ENCODE data around the gene IRF9.
A peak's percentile ranks its signal among the peaks of the same experiment; 100 is the strongest.

Gene IRF9

DNA sequence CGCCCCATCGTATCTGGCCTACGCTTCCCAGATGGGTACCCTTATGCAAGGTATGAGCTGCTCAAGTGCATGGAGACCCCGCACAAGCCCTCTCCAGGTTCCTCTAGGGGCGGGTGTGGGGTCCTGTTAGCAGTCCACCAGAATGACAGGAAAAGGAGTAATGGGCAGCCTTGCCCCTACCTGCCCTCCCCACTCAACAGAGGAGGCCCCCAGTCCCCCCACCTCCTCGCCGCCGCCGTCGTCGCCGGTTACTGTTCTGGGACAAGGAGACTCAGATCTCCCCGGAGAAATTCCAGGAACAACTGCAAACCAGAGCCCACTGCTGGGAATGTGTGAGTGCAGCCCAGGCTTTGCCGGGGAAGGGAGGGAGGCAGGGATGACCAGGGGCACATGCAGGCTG is 16.8 kb downstream of the IRF9 start:
- DNase-seq (ENCODE audit: low spot score) = no peak

DNA sequence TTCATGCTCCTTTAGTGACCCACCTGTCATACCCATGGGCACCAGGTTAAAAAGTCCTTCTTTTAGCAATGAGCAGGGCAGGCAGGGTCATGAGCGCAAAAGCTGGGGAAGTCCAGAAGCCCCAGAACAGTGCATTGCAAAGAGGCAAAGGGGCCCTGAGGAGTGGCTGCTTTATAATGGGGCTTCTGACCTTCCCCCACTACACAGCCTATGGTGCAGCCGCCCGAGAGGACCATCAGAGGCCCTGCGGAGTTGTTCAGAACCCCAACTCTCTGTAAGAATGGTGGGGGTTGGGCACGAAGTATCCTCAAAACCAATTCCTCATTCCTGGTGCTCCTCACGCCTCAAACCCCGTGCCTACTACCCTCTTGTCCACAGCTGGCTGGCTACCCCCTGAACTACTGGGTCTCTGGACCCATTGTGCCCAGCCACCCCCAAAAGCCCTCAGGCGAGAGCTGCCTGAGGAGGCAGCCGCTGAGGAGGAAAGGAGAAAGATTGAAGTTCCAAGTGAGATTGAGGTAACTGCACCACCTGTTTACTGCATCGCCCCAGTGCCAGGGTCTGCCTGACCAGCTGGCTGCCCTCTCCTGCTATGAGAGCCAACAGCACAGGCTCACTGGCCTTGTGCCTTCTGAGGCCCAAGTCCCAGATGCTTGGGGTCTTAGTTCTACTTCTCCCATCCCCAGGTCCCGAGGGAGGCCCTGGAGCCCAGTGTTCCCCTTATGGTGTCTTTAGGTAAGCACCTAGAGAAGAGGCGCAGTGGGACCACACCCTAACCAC is 17.5 kb downstream of the IRF9 start:
- DNase-seq (ENCODE audit: low spot score) = no peak

DNA sequence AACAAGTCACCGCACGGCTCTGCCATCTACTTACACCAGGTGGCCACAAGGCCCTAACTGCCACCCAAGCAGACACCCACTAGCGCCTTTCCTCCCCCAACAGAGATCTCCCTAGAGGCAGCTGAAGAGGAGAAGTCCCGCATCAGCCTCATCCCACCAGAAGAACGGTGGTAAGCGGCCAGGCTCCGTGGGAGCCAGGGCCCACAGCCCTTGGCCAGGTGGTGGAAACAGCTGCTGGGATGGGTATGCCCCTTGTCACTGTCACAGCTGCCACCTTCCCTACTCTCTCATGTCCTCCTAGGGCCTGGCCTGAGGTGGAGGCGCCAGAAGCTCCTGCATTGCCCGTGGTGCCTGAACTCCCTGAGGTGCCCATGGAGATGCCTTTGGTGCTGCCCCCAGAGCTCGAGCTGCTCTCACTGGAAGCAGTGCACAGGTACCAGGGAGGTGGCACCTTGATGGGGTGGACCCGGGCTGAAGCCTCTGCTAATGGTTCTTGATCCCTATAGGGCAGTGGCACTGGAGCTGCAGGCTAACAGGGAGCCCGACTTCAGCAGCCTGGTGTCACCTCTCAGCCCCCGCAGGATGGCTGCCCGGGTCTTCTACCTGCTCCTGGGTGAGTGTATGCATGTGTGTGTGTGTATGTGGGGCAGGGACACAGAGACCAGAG is 18.4 kb downstream of the IRF9 start:
- DNase-seq (ENCODE audit: low spot score) = no peak

DNA sequence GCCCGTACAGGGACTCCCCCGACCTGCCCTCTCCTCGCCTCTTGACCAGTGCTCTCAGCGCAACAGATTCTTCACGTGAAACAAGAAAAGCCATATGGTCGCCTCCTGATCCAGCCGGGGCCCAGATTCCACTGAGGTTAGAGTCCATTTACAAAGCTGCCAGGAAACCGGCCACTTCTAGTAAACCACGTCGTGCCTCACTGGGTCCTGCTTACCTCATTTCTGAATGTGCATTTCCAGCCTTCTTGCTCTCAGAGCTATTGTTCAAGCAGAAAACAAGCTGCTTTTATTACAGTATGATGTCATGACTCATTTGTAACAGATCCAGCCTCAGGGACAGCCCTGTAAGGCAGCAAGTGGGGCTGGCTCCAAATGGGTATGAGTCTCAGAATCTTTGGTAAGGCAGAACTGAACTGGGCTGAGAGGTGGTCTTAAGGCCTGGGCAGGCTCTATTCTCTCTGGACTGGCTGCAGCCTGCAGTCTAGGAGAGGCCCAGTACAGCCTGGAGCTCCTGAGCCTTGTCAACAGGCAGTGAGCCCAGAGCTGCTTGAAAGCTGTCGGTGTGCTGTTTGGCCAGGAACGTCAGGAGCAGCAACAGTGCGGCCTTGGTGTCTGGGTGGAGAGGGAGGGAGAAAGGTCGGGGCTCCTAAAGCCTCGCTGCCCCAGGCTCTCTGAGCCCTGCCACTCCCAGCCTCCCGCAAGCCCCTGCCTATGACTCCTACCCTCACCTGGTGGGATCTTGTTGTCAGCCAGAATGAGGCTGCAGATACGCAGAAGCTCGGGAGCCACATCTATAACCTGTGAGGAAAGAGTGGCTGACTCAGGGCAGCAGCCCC is 19.1 kb downstream of the IRF9 start:
- DNase-seq (ENCODE audit: low spot score) = no peak

DNA sequence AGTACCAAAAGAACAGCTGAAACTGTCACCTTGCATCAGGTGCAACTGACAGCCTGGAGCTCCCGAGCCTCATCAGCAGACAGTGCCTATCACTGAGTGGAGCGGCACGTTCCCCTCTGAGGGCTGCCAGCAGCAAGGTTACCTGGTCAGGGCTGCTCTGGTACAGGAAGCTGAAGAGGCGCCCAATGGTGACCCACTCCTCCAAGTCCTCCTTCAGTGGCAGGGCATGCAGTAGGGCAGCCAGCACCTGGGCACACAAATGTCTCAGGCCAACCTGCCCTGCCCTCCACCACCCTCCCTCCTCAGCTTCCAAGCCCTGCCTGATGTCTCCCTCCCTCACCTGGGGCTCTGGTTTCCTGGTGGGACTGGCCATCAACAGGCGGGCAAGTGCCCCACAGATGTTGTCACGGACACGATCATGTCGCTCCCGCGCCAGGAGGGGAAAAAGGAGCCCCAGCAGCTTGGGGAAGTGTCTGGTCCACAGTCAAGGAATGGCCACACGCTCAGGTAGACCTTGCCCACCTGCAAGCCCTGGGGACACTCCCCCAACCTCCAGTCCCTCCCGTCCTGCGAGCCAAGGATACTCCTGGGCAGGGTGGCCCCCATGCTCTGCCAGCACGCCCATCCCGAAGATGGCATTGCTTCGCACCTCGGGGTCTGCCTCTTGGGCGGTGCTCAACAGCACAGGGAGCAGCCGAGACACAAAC is 20.5 kb downstream of the IRF9 start:
- DNase-seq (ENCODE audit: low spot score) = no peak

DNA sequence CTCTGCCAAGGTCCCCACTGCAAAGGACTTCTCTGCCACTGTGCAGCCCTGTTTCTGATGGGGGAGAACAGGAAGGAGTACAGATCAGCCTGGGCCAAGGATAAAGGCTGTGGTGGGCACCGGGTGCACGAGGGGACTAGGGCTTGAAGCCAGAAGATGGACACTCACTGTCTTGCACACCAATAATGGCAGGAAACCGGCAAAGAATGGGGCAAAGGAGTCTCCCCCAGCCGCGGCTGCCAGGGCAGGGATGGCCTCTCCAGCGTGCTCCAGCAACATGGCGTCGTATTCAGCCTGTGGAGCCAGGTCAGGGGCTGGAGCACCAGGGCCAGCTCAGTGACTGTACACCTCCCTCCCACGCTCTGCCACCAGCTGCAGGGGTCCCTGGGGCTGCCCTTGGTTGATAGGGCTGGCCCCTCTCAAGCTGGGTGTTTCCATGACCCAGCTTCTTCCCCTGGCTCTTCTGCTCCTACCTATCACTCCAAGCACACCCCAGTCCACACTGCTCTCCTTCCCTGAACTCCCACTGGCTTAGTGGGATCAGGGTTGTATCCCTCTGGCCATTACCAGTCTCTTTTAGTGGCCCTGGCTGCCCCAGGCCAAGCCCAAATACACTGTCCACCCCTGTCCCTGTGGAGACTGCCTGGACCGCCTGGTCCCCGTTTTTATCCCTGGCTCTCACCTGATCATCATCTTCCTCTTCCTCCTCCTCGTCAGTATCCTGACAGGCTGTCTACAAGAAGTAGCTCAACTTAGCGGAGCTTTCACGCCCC is 21.2 kb downstream of the IRF9 start:
- no peak for DNase-seq (ENCODE audit: low spot score)

DNA sequence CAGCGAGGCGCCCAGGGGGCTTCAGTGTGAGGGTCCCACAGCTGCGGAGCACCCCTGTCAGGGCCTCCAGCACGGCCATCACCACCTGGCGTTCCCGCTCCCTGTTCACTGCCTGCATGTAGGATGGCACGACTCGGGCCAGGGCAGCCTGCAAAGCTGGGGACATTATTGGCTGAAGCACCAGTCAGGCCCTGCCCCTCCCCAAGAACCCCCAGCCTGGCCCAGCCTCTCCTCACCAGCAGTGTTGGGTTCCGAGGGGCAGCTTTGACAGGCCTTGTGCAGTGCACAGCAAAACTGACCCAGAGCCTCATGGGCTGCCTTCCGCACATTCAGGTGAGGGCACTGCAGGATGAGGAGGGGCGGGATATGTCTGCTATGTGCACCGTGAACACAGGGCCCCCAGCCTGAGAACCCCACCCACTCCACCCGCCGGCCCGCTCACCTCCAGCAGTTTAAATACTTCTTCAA is 22.0 kb downstream of the IRF9 start:
- DNase-seq (ENCODE audit: low spot score) = no peak

DNA sequence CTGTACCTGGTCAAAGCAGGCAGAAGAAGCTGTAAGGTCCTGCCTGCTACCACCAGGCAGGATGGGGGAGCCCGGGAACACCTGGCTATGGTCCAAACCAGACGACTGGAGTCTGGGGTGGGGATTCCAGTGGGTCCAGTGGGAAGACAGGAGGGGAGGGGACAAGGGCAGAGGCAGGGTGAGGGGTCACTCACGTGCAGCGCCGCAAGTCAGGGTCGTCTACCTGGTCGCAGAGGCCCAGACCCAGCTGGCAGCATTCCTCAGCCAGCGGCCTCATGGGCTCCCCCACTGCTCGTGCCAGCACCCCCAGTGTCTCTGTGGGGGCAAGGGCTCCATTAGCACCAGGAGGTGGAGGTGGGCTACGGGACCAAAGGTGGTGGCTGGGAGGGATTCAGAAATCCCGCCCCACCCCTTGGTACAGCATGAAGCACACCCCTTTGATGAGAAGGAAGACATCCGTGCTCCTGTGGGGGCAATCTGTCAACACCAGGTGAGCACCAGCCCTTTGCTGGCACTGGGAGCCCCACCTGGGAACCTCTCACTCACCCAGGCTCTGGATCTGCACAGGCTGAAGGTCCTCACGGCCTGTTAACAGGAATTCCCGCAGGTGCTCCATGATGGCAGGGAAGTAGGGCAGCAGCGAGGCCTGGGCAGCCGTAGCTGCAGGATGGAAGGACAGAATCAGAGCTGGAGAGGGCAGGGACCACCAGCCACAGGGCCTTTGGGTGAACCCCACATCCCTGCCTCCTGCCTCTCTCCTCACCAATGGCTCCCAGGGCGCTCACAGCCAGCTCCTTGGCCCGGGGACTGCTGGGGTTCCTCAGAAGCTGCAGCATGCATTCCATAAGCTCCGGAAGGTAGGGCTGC is 23.3 kb downstream of the IRF9 start:
- no peak for DNase-seq (ENCODE audit: low spot score)

DNA sequence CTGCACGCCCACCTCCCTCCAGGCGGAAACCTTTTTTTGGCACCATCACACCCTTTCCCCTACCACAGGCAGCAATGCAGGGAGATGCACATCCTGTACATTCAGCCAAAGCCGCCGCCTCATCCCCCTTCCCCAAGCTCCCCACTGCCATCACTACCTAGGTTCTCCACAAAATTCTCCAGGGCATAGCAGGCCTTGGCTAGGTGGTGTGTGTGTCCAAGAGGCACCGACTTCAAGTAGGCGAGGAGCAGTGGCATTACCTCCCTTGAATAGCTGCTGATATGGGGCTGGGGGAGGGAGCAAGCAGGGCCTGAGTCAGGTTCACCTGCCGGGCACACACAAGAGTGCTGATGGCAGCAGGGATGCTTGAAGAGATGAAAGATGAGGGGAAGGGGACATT is 24.0 kb downstream of the IRF9 start:
- no peak for DNase-seq (ENCODE audit: low spot score)

DNA sequence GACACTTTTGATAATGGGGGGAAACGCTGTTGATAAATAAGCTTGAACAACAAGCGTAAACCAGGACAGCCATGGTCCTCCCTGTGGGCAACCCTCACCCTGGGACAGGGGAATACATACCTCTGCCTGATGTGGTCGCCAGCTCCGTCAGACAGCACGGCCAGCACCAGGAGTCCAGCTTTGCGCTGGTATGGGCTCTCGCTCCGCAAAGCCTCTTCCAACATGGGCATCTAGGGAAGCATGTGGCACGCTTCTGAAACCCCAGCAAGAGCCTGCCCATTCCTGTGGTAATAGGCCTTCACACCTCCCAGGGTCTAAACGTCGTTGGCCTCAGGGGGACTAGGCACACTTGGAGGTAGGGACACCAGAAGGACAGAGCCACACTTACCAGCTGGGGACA is 24.7 kb downstream of the IRF9 start:
- DNase-seq (ENCODE audit: low spot score) = no peak

DNA sequence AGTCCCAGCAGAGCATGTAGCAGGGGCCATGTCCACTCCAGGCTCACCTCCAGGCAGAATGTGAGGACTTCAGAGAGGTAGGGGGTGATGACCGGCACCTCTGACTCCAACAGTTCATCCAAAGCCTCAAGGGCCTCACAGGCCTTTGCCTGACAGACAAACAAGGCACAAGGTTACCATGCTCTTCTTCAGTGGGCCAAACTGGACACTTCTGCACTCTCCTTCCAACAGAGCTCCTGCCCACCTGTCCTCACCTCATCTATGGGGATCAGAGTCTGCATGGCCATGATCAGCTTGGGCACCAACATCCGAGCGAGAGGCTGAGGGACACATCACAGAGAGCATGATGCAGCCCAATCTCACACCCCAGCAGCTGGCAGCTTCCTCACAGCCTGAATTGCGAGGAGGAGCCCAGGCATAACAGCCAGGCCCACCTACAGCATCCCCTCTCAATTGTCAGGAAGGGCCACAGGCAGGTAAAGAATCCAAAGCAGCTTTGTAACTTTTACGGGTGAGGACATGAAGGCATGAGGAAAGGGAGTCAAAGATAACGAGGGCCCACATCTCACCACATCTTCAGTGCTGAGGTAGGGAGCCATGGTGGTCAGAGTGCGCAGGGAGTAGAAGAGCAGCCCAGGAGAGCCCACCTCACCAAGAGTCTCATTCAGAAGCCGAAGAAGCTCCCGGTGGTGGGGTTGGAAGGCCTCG is 25.9 kb downstream of the IRF9 start:
- no peak for DNase-seq (ENCODE audit: low spot score)

DNA sequence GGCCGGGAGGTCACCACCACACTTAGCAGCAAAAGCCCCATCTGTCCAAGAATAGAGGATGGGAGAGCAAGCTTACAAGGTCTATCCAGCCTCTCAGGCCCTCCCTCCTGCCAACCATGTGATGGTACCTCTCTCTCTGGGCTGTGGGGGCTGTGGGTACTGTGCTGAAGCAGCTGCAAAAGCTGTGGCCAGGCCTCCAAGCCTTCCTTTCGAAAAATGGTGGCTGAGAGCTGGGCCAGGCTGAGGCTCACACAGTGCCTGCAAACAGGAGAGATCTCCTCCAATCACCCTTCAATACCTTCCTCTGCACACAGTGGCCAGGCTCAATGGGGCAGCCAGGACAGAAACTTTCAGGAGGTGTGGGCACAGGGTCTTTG is 26.5 kb downstream of the IRF9 start:
- DNase-seq (ENCODE audit: low spot score) = no peak

DNA sequence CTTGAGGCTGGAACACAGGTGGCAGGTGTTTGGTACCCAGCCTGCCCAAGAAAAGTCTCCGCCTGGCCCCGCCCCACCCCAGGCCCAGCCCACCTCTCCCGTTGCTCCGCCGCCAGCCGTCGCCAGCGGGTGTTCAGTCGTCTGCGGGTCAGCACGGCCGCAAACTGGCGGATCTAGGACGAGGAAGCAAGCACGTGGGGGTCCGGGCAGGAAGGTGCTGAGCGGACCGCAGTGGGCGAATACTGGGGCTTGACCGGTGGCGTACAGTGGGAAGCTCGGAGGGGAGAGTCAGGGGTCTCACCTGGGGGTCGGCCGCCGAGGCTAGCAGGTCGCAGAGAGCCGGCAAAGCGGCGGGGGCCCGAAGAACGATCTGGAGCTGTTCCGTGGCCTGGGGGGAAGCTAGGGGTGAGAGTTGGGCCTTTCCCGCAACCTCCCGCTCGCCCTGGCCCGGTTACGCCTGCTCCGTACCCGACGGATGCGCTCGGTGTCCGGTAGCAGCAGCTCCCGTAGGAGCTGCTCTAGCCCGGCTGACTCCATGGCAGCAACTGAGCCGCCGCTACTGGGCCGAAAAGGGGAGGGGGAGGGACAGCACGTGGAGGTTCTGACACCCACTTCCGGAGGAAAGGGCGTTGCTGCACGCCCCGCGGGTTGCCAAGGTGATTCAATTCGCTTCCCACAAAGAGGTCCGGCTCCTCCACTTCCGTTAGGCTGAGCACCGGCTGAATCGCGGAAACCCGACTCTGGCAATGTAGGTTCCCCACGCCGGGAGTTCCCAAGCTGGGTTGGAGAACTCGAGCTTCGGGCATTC is 27.4 kb downstream of the IRF9 start, which contains the start of gene IPO4:
IPO4 (minus strand) TSS at position 566 of the 808 bp plus-strand sequence; CDS start at position 537, 29 bp downstream.
- peak; percentile 84 for DNase-seq (ENCODE audit: low spot score)

DNA sequence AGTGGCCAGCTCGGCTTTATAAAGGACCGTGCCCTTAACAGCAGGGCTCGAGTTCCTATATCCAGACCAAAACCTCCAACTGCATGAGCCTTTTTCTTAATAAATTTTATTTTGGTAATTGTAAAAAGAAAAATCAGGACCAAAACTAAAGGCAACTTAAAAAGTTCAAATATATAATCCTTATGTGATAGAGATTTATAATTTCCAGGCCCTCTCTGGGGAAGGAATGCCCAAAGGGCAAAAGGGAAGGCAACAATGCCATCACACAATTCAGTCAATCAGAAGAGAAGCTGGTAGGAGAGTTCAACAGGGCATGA is 28.0 kb downstream of the IRF9 start:
- DNase-seq (ENCODE audit: low spot score) = no peak

DNA sequence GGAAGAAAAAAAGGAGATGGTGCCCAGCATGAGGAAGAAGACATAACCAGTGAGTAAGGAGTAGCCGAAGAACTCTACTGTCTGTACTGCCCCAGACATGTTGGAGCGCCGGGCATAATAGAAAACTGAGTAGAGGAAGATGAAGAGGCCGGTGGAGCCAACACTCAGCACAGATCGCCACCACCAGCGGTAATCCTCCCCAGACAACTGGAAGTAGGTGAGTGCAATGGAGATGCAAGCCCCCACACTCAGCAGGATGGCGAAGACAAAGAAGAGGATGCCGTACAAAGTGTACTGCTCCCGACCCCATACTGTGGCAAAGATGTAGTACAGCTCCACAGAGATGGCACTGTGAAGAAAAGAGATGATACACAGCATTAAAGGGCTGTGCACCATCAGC is 28.4 kb downstream of the IRF9 start:
- no peak for DNase-seq (ENCODE audit: low spot score)

DNA sequence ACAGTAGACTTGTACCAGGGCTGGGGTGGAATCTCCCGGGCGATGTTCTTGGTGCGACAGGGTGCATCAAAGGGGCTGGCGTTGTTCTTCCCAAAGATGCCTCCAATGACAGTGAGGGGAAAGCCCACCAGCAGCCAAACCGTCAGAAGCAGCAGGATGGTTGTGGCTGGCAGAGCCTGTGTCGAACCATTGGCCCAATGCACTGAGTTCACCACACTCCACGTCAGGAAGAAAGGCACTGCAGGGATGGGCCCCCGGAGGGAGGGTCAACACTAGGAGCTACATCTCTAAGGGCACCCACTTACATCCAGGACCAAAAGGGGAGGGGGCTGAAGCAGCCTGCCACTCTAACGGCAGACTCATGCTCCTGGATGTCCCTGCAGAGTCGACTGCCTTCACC is 29.4 kb downstream of the IRF9 start:
- no peak for DNase-seq (ENCODE audit: low spot score)

DNA sequence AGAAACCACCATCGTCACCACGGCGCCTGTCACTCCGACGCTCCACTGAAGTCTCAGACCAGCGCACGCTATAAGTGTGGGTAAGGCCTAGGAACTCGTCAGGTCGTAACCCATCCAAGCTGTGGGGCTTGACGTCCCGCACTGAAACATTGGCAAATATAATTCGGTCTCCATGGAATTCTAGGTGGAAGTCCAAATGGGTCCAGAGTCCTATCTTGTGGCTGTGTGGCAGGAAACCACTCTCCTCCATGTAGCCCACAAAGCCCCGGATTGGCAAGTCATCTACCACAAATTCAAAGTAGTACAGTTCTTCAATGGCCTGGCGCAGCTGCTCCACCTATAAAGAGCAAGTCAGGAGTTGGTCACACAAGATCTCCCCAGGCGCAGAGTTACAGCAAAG is 31.9 kb downstream of the IRF9 start:
- DNase-seq (ENCODE audit: low spot score) = no peak

DNA sequence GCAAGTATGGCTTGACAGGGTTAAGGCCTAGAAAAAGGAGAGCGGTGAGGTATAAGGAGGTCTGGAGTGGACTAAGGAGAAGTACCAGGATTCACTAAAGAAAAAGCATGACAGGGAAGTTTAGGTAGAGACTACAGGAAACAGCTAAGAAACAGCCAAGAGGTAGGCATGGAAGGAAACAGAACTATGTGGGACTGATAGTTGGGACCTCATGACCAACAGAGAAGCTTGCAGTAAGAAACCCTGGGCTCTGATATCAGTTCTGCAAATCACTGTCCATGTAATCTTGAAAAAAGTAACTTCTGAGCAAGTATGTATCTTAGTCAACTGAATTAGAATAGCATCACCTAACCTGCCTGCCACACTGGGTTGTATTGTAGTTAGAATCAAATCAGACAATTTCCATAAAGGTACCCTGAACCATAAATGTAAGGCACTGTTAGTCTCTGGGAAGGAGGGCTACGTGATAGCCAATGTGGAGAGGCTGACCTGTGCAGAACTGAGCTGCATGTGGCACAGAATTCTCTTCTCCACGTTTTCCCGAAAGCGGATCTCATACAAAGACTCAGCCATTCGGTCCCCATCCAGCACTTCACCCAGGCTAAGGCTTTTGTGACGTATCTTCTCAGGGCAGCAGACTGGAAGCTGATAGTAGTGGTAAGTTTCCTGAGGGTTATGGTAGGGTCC is 33.3 kb downstream of the IRF9 start:
- DNase-seq (ENCODE audit: low spot score) = no peak

DNA sequence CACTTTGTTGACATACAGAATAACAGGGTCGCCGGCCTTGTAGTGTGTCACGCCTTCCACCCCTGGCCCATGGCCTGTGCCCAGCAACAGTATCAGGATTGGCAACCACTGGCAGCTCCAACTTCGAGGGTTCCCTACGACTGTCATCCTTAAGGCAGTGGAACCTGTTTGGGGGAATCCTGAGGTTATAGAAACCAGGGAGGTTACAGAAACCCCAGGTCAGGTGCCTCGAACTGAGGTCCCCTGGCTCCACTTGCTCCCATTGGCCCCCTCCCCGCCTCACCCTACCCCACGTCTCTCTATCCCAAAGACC is 33.8 kb downstream of the IRF9 start:
- DNase-seq (ENCODE audit: low spot score) = no peak

Data from hematopoietic multipotent progenitor cell treated with erythropoietin and hydrocortisone succinate and interleukin-3 and kit ligand, for 15 days (in vitro differentiated cells).